Activated CD8-positive, alpha-beta T cell treated with anti-CD3 and anti-CD28 coated beads for 36 hours (primary cell): ENCODE measurements around the gene NLGN1. TPM values are rescaled to one million over a fixed set of nuclear protein-coding genes. Genes with fewer than 3 reads are reported as not detected.

Source experiments
- ATAC-seq: fragments of 200-7000 bp; cut with Tn5 transposase; one replicate; pipeline ENCODE4 v1.10.0; 2021; ENCODE audit warnings: mild to moderate bottlenecking, moderate library complexity
- CTCF ChIA-PET: fragments of 350-600 bp; sonication (Branson Sonifier 250); formaldehyde crosslinking; loops from one replicate; lab custom pipeline; 2021; ENCODE audit warnings: antibody characterized with exemption; lab: Charles Lee
- POLR2A ChIA-PET: fragments of 350-600 bp; sonication (Branson Sonifier 250); formaldehyde crosslinking; loops from one replicate; lab custom pipeline; 2021; ENCODE audit warnings: antibody characterized with exemption; lab: Charles Lee
- DNase-seq: peaks from one replicate; pipeline ENCODE4 v3.0.0-alpha.2; 2020
- H3K27ac Mint-ChIP-seq: one replicate; pipeline ENCODE4 v1.8.0; 2021; ENCODE audit warnings: mild to moderate bottlenecking, mixed read lengths
- H3K27me3 Mint-ChIP-seq: one replicate; pipeline ENCODE4 v1.8.0; 2021; ENCODE audit warnings: mixed read lengths
- H3K36me3 Mint-ChIP-seq: one replicate; pipeline ENCODE4 v1.8.0; 2021; ENCODE audit warnings: low read depth, mixed read lengths
- H3K4me1 Mint-ChIP-seq: one replicate; pipeline ENCODE4 v1.8.0; 2021; ENCODE audit warnings: low read depth, mixed read lengths
- H3K4me3 Mint-ChIP-seq: one replicate; pipeline ENCODE4 v1.8.0; 2021; ENCODE audit warnings: mild to moderate bottlenecking, moderate library complexity, mixed read lengths
- H3K9me3 Mint-ChIP-seq: one replicate; pipeline ENCODE4 v1.8.0; 2021; ENCODE audit warnings: mixed read lengths
- intact Hi-C: fragments of 100-400 bp; cut with micrococcal nuclease; formaldehyde crosslinking; loops from one replicate; pipeline ENCODE4 v1.10.0; 2022
- total RNA-seq, 2 experiments: library from RNA; stranded (reverse); gene quantifications; one replicate each; pipeline ENCODE4 v1.2.3, GENCODE V29; 2021
- TF ChIP-seq, protein P1 (sequence below): fragments of 200-600 bp; IDR thresholded peaks from one replicate; pipeline ENCODE4 v1.8.0; 2022; ENCODE audit warnings: antibody characterized with exemption, mild to moderate bottlenecking

The NLGN1 gene
- total RNA-seq, 2 experiments from 2014 or later: not detected

DNA sequence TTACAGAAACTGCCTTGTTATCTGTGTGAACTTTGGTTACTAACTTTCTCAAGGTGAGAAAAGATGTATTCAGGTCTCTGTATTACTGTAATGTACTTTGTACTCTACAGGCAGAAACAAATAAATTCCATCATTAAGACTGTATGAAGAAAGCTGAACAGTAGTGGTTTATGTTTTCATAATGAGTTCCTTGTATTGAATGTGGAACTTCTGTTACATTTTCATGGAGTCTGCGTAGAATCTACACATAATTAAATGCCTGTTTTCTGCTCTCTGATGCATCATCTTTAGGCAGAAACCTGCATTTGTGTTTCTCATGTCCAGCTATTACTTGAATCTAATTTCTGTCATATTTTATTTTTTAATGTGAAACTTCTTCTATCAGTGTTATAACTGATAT is 302.8 kb downstream of the NLGN1 start:
- Mint-ChIP-seq H3K9me3 (peaks cover 5% of the 10 kb centered on the region), H3K4me3 (no peak overlapping the region), H3K4me1 (no peaks in the 10 kb centered on the region), H3K36me3 (no peaks in the 10 kb centered on the region), H3K27ac (no peak overlapping the region), H3K27me3 (no peaks in the 10 kb centered on the region)
- ChIA-PET CTCF (interaction anchor here (1.2 kb wide), 1 partner anchor 12 kb away, joined by 3 read pairs; no protein-coding TSS in a partner anchor), POLR2A (no interaction called here)
- ATAC-seq (no peak), DNase-seq (no peak)
- intact Hi-C loops: no loop called here
- TF ChIP-seq, protein P1, sequence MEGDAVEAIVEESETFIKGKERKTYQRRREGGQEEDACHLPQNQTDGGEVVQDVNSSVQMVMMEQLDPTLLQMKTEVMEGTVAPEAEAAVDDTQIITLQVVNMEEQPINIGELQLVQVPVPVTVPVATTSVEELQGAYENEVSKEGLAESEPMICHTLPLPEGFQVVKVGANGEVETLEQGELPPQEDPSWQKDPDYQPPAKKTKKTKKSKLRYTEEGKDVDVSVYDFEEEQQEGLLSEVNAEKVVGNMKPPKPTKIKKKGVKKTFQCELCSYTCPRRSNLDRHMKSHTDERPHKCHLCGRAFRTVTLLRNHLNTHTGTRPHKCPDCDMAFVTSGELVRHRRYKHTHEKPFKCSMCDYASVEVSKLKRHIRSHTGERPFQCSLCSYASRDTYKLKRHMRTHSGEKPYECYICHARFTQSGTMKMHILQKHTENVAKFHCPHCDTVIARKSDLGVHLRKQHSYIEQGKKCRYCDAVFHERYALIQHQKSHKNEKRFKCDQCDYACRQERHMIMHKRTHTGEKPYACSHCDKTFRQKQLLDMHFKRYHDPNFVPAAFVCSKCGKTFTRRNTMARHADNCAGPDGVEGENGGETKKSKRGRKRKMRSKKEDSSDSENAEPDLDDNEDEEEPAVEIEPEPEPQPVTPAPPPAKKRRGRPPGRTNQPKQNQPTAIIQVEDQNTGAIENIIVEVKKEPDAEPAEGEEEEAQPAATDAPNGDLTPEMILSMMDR: no peak

DNA sequence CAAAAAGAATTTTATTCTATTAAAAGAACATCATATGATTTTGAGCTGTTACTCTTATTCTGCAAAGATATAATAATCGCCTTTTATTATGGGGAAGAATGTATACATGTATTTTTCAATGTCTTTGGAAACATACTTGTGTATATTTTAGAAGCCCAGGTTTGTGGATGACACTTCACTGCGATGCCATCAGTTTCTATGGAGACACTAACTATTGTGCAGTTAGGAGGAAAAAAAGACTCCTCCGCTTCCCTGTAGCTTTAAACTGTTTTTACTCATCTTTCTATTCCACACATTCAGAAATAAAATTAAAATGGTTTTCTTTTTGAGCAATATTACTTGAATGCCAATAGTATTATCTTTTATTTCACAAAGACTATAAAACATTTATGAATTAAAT is 305.0 kb downstream of the NLGN1 start:
- H3K27ac Mint-ChIP-seq: no peak overlapping the region
- H3K4me3 Mint-ChIP-seq: no peak overlapping the region
- CTCF ChIA-PET: no interaction called here
- intact Hi-C loops: no loop called here
- H3K4me1 Mint-ChIP-seq: no peaks in the 10 kb centered on the region
- DNase-seq (no peak), ATAC-seq (no peak)
- POLR2A ChIA-PET: interaction anchor here (0.6 kb wide), 1 partner anchor 639 kb away, joined by 3 read pairs; no protein-coding TSS in a partner anchor
- peaks cover 5% of the 10 kb centered on the region for H3K9me3 Mint-ChIP-seq
- no peaks in the 10 kb centered on the region for H3K27me3 Mint-ChIP-seq
- TF ChIP-seq, protein P1: no peak
- no peaks in the 10 kb centered on the region for H3K36me3 Mint-ChIP-seq

DNA sequence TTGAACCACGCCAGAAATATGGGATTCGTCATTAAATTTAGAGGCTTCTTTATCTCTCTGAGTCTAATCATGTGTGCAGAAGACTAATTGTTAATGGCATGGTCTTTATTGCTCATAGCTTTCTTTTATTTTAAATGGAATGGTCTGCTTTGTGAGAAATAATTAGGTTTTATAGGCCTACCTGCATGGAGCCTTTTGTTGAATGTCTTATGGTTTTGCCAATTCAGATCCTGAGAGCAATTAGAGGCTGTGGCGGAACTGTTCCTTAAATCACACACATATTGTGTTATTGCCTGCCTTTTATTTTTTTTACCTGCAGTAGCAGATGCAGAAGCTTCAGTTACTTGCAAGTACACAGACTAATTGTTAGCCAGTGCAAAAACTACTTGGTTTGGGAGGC is 306.2 kb downstream of the NLGN1 start:
- no peak for DNase-seq
- H3K9me3 Mint-ChIP-seq: peaks cover 5% of the 10 kb centered on the region
- no peaks in the 10 kb centered on the region for H3K4me1 Mint-ChIP-seq
- no peak for ATAC-seq
- TF ChIP-seq, protein P1: no peak
- H3K27me3 Mint-ChIP-seq: no peaks in the 10 kb centered on the region
- ChIA-PET CTCF (no interaction called here), POLR2A (no interaction called here)
- no peak overlapping the region for H3K4me3 Mint-ChIP-seq
- intact Hi-C loops: no loop called here
- H3K27ac Mint-ChIP-seq: no peak overlapping the region
- H3K36me3 Mint-ChIP-seq: no peaks in the 10 kb centered on the region

DNA sequence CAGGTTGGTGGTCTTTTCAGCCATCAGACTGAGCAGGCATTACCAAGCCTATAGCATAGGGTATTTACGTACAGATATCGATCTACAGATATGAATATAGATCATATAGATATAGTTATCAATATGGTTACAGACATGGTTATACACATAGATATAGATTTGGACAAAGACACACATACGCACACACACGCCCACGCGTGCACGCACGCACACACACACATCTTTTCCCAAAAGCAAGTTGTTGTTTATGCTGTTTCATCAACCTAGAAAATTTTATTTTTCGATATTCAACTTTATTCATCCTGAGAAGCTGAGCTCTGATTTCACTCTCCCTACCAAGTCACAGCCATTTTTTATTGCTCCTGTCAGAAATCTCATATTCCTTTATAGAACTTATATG is 309.1 kb downstream of the NLGN1 start:
- Mint-ChIP-seq H3K4me1 (no peaks in the 10 kb centered on the region), H3K27ac (no peak overlapping the region), H3K27me3 (no peaks in the 10 kb centered on the region), H3K36me3 (no peaks in the 10 kb centered on the region), H3K9me3 (no peaks in the 10 kb centered on the region), H3K4me3 (no peak overlapping the region)
- no peak for ATAC-seq
- CTCF ChIA-PET: no interaction called here
- POLR2A ChIA-PET: no interaction called here
- DNase-seq: no peak
- TF ChIP-seq, protein P1: no peak
- intact Hi-C loops: no loop called here

DNA sequence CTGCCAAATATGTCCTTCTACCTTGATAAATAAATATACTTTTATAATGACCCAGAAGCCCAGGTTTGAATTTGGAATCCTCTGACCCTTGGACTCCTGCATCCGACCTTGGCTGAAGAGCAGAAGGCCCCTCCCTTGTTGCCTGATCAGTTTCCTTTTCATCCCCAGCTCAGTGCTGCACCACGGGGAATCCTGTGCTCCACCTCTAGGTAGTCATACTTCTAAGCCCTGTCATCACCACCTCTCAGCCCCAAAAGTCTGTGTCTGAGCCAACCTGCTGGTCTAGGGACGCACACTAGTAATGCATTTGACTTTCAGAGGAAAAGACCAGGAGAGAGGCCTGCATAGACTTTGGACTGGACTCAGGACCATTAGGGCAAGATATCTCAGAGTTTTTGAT is 310.6 kb downstream of the NLGN1 start:
- TF ChIP-seq, protein P1: no peak
- no peak for ATAC-seq
- intact Hi-C loops: no loop called here
- no peaks in the 10 kb centered on the region for H3K36me3 Mint-ChIP-seq
- no peak overlapping the region for H3K4me3 Mint-ChIP-seq
- no peaks in the 10 kb centered on the region for H3K4me1 Mint-ChIP-seq
- POLR2A ChIA-PET: no interaction called here
- CTCF ChIA-PET: no interaction called here
- no peaks in the 10 kb centered on the region for H3K9me3 Mint-ChIP-seq
- DNase-seq: no peak
- no peak overlapping the region for H3K27ac Mint-ChIP-seq
- no peaks in the 10 kb centered on the region for H3K27me3 Mint-ChIP-seq
